HG03039 (cell line): ENCODE results near the gene PPP2R5E.
"Not testable (repeated sequence)": the region's sequence is repeated elsewhere in the genome, so short reads cannot be mapped to it uniquely, and the experiment has no call there.

Experiments used
- ATAC-seq: cut with Tn5 transposase; IDR thresholded peaks from one replicate; pipeline ENCODE4 v1.9.1; 2021; ENCODE audit warnings: mild to moderate bottlenecking, moderate library complexity; ENCODE audit not compliant: unreplicated experiment

PPP2R5E gene

GRCh38 chr14:63388766-63389431 lies 154.3 kb downstream of the PPP2R5E start:
- peak; percentile 82 for ATAC-seq

- ATAC-seq: no peak
Observed at GRCh38 chr14:63387711-63388110, 155.5 kb downstream of the PPP2R5E start.

GRCh38 chr14:63383776-63384367 lies 159.3 kb downstream of the PPP2R5E start:
- ATAC-seq: peak; percentile 90

- no peak for ATAC-seq
Observed at GRCh38 chr14:63378444-63378843, 164.7 kb downstream of the PPP2R5E start.

GRCh38 chr14:63375769-63376168 lies 167.4 kb downstream of the PPP2R5E start:
- ATAC-seq: no peak

GRCh38 chr14:63371613-63372012 lies 171.6 kb downstream of the PPP2R5E start:
- not testable (repeated sequence) for ATAC-seq

- no peak for ATAC-seq
Observed at GRCh38 chr14:63371033-63371432, 172.1 kb downstream of the PPP2R5E start.

GRCh38 chr14:63367742-63368364 lies 175.3 kb downstream of the PPP2R5E start:
- no peak for ATAC-seq

GRCh38 chr14:63362389-63362819 lies 180.8 kb downstream of the PPP2R5E start:
- no peak for ATAC-seq

GRCh38 chr14:63361790-63362189 lies 181.4 kb downstream of the PPP2R5E start:
- ATAC-seq: no peak

GRCh38 chr14:63357841-63358240 lies 185.3 kb downstream of the PPP2R5E start:
- ATAC-seq: no peak

GRCh38 chr14:63345826-63346225 lies 197.4 kb downstream of the PPP2R5E start:
- ATAC-seq: no peak

GRCh38 chr14:63344336-63344735 lies 198.8 kb downstream of the PPP2R5E start:
- ATAC-seq: no peak

GRCh38 chr14:63343878-63344277 lies 199.3 kb downstream of the PPP2R5E start:
- ATAC-seq: no peak

GRCh38 chr14:63342371-63342770 lies 200.8 kb downstream of the PPP2R5E start:
- no peak for ATAC-seq

GRCh38 chr14:63328787-63329737 lies 214.1 kb downstream of the PPP2R5E start:
- no peak for ATAC-seq

- ATAC-seq: no peak
Observed at GRCh38 chr14:63326840-63327239, 216.3 kb downstream of the PPP2R5E start.

- ATAC-seq: no peak
Observed at GRCh38 chr14:63322897-63323573, 220.1 kb downstream of the PPP2R5E start.

GRCh38 chr14:63322472-63322871 lies 220.7 kb downstream of the PPP2R5E start:
- no peak for ATAC-seq
